Activated gamma-delta T cell treated with anti-CD3 and anti-CD28 coated beads, Interleukin-2, amount 50 U/mL, for 16 hours (primary cell): ENCODE results near the gene NLRP1.
"Not testable (repeated sequence)": the region's sequence is repeated elsewhere in the genome, so short reads cannot be mapped to it uniquely, and the experiment has no call there.

Experiments used
- DNase-seq: peaks from one replicate; pipeline ENCODE4 v3.0.0-alpha.2; 2020; ENCODE audit warnings: low read depth

NLRP1 gene

DNA sequence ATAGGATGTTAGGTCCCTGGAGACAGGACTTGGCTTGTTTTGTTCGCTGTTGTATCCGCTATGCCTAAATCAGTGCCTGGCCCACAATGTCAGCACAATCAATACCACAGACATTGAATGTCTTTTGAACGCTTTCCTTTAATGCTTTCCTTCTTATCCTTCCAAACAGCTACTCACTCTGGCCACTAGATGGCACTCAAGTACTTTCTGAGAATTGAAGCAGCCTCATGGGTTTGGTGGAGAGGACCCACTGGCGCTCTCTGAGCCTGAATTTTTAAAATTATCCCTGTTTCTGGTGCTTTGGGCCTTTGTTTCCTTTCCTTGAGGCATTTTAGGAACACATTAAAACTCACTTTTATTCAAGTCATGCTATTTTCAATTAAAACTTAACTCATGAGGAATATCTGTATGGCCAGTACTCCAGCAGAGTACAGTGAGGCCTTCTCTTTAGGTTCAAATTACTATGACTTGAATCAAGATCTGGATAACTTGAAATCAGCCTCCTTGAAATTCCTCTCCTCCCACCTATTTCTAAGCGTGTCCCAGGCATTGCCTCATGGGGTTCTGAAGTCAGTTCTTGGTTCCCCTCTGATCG, 3.2 kb upstream of the NLRP1 start:
- DNase-seq, result peak; percentile 20

- no peak for DNase-seq
Observed at GRCh38 chr17:5585836-5586521, 1.7 kb upstream of the NLRP1 start.

- no peak for DNase-seq
Observed at GRCh38 chr17:5585287-5585794, 1.0 kb upstream of the NLRP1 start.

- DNase-seq, result no peak
Observed at GRCh38 chr17:5583426-5584382, 605 bp downstream of the NLRP1 start.

DNA sequence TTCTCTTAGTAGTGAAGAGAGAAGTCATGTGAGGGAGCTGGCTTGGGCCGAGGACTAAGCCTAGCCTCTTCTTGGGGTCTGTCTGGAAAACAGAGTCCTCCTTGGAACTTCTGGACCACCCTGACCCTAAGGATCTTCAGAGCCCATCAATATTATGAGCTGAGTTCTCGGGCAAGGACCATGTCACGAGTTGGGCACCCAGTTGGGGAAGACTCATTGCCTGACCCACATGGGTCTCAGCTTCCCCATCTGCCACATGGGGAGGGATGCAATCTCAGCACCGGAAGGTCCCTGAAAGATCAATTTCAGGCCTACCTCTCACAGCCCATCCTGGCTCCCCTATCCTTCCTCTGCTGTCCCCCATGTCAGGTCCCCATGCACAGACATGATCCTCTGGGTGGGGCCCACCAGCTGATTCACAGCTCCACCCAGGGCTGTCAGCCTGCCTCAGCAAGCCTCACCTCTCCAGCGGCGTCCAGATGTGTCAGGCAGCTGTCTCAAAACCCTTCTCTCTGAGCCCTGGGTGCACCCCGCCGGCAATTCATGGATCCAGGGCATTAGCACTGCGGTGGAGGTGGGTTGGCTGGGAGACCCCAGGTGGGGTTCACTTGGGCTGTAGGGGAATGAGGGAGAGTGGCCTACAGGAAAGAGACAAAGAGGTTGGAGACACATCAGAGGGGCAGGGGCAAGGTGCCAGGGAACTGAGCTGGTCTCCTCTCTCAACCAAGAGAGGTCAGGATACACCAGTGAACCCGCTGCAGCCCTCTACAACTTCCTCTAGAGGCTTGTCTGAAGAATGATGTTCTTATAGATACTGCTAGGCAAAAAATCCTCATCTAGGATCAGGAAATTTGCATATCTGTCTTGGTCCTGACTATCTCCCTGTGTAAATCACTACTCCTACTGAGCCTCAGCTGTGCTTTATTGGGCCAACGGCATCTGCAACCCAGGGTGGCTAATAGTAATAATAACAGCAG, 1.8 kb downstream of the NLRP1 start:
- DNase-seq, result no peak

DNA sequence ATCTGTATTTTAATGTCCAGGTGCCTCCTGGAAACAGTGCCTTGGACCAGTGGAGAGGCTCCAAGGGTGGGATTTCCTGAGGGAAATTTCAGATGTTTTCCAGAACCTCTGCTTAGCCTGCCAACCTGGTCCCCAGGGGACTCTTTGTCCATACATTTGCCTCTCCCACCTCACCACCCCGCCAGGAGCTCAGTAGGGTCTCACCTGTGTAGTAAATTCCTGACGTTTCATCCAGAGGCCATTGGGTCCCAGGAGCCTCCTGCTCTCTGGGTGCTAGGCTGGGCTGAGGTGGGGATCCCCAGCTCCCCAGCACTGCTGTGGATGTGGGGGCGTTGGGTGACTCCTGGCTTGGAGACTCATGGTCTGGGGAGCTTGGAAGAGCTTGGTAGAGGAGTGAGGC, 2.7 kb downstream of the NLRP1 start:
- DNase-seq, result no peak

- DNase-seq, result no peak
Observed at GRCh38 chr17:5580969-5581368, 3.3 kb downstream of the NLRP1 start.

GRCh38 chr17:5580367-5580766, 3.9 kb downstream of the NLRP1 start:
- DNase-seq, result no peak

DNA sequence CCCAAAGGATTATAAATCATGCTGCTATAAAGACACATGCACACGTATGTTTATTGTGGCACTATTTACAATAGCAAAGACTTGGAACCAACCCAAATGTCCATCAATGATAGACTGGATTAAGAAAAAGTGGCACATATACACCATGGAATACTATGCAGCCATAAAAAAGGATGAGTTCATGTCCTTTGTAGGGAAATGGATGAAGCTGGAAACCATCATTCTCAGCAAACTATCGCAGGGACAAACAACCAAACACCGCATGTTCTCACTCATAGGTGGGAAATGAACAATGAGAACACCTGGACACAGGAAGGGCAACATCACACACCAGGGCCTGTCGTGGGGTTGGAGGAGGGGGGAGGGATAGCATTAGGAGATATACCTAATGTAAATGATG, 5.5 kb downstream of the NLRP1 start:
- not testable (repeated sequence) for DNase-seq

- not testable (repeated sequence) for DNase-seq
Observed at GRCh38 chr17:5573017-5573416, 11.3 kb downstream of the NLRP1 start.

- no peak for DNase-seq
Observed at GRCh38 chr17:5571281-5571680, 13.0 kb downstream of the NLRP1 start.

- no peak for DNase-seq
Observed at GRCh38 chr17:5565808-5566207, 18.5 kb downstream of the NLRP1 start.

- DNase-seq, result no peak
Observed at GRCh38 chr17:5563456-5563855, 20.9 kb downstream of the NLRP1 start.

DNA sequence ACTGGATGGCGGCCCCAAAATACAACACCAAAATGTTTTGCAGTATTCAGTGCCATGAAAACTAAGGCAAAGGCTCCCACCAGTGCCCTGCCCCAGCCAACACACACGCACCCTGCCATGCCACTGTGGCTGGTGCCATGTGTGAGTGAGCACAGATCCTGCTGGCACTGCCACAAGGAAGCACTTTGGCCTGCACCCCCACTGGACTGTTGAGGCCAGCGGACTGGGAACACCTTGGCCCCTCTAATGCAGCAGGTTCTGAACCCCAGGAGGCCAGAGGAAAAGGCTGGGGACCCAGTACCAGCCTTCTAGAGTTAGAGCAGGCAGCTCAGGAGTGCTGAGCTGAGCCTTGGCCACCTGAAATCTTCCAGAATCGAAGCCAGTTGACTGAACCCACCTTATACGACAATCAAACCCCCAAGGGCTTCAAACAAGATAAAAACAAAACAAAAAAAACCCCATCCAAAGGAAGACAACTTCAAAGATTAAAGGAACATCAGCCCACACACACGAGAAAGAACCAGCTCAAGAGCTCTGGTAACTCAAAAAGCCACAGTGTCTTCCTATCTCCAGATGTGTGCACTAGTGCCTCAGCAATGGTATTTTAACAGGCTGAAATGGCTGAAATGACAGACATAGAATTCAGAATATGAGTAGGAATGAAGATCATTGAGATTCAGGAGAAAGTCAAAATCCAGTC, 21.5 kb downstream of the NLRP1 start:
- no peak for DNase-seq

DNA sequence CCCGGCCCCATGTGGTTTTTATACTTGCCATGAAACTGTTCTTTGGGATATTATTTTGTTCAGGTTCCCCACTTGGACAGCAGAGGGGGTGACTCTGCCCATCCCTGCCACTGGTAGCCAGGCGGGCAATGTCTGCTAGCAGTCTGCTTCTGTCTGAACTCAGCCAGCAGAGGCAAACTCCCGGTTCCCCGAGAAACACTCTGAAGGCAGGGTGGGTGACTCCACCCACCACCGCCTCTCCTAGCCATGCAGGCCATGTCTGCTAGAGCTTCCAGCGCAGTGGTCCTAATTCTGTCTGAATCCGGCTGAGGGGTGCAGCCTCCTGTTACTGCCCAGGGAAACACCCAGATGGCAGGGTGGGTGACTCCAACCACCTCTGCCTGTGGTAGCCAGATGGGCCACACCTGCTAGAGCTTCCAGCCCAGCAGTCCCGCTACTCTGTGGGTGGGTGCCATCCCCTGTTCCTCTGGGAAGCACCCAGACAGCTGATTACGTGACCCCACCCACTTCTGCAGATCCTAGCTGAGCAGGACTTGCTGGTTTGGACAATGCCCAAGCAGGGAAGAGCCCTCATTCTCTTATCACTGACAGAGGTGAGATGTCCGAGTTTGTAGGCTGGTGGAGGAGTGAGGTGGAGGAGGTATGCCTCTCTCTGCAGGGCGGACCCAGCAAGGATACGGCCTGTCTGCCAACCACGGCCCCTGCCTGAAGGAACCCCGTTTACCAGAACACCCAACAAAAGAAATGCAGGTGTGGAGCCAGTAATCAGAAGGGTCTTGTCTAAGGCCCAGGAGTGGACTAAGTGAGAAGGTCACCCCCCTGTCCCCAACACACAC, 22.4 kb downstream of the NLRP1 start:
- DNase-seq, result no peak

GRCh38 chr17:5560361-5560988, 23.8 kb downstream of the NLRP1 start:
- DNase-seq, result no peak

- DNase-seq, result no peak
Observed at GRCh38 chr17:5558815-5559785, 25.2 kb downstream of the NLRP1 start.

DNA sequence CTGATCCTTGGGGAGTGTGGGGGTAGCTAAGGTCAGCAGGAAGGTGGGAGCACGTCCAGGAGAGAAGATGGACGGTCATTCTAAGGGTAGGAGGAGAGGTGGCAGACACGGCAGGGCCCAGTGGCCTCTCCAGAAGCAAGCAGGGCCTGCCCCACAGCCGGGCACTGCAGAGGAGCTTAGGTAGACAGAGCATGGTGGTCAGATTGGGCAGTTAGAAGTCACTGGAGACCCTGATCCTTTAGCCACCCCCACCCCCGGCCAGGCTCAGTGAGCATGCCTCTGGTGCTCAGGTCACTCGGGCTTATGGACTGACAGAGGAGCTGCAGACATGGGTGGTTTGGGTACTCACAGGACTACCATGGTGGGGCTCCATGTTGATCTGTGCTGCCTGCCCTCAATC, 26.3 kb downstream of the NLRP1 start:
- DNase-seq, result no peak
